K562 (cell line): Measurements from ENCODE around the gene BSPRY. TPM values are rescaled to one million over a fixed set of nuclear protein-coding genes. Genes with fewer than 3 reads are reported as not detected.

Source experiments
- ATAC-seq: fragments of 200-7000 bp; cut with Tn5 transposase; 3 replicates; pipeline ENCODE4 v1.9.1; 2020; ENCODE audit warnings: moderate library complexity
- BruUV-seq: library from RNA; stranded (reverse); fragments of 400-500 nt; replicated peaks from 2 replicates; lab custom pipeline; 2021; lab: Mats Ljungman, UMichigan
- CTCF ChIA-PET: fragments of 300-600 bp; formaldehyde crosslinking; extraction: SDS; loops from one replicate; lab custom pipeline; 2021; ENCODE audit warnings: low intra/inter-chr PET ratio; lab: Yijun Ruan, JAX
- POLR2A ChIA-PET: fragments of 300-600, 350-650 bp; sonication (Branson Sonifier 250); formaldehyde crosslinking; extraction: SDS; loops from one replicate; lab custom pipeline; 2021; ENCODE audit warnings: antibody characterized with exemption, inconsistent platforms; lab: Yijun Ruan, JAX
- DNase-seq, 4 experiments: peaks; one replicate each; pipeline versions ENCODE4 v3.0.0 to v3.0.0-alpha.2; 2011 to 2018; ENCODE audit warnings: low spot score in 3 of 4, mixed read lengths in 3 of 4; ENCODE audit errors: extremely low read depth in 1 of 4
- FAIRE-seq: peaks from 2 replicates; lab custom pipeline; 2011; peaks lifted over from hg19 to GRCh38; lab: Jason Lieb, UNC
- H2AFZ ChIP-seq: 2 replicates; pipeline ENCODE4 v1.6.0; 2011; ENCODE audit warnings: low read depth, low read length, control low read depth, inconsistent platforms
- H3K27ac ChIP-seq: fragments of 200-600 bp; 3 replicates; pipeline ENCODE4 v1.8.0; 2011; ENCODE audit warnings: low read depth, mild to moderate bottlenecking, control low read depth, inconsistent platforms, low read length, moderate library complexity, mixed read lengths; ENCODE audit errors: extremely low read depth
- H3K27me3 ChIP-seq, 2 experiments: fragments of 300-600 bp in 1 of 2; 2 replicates in 1 of 2; 3 replicates in 1 of 2; pipeline versions ENCODE4 v1.6.0 to v1.8.0; 2011; ENCODE audit warnings: inconsistent platforms in 2 of 2, low read length in 2 of 2, mild to moderate bottlenecking in 1 of 2, mixed read lengths in 1 of 2, moderate library complexity in 1 of 2; ENCODE audit not compliant: control insufficient read depth in 2 of 2, insufficient read depth in 2 of 2
- H3K36me3 ChIP-seq: fragments of 300-600 bp; 3 replicates; pipeline ENCODE4 v1.8.0; 2011; ENCODE audit warnings: mild to moderate bottlenecking, low read length, inconsistent platforms; ENCODE audit not compliant: control insufficient read depth, insufficient read depth
- H3K4me1 ChIP-seq, 2 experiments: fragments of 200-600 bp in 1 of 2; replicated peaks in 1 of 2; 2 replicates in 1 of 2; 3 replicates in 1 of 2; pipeline versions ENCODE4 v1.5.1 to v1.8.0; 2011; ENCODE audit warnings: inconsistent platforms in 2 of 2, low read length in 2 of 2, mild to moderate bottlenecking in 1 of 2, mixed read lengths in 1 of 2, moderate library complexity in 1 of 2; ENCODE audit not compliant: control insufficient read depth in 2 of 2, insufficient read depth in 2 of 2
- H3K4me2 ChIP-seq: 2 replicates; pipeline ENCODE4 v1.6.1; 2011; ENCODE audit warnings: low read length, control low read depth, inconsistent platforms, mixed read lengths; ENCODE audit not compliant: insufficient read depth
- H3K4me3 ChIP-seq: fragments of 200-600 bp; sonication (generic), shearing (Covaris generic); 2 replicates; pipeline ENCODE4 v1.5.1; 2016; ENCODE audit warnings: control low read depth, inconsistent platforms
- H3K79me2 ChIP-seq: fragments of 200-600 bp; 3 replicates; pipeline ENCODE4 v1.8.0; 2011; ENCODE audit warnings: low read length, inconsistent platforms; ENCODE audit not compliant: control insufficient read depth, insufficient read depth
- H3K9ac ChIP-seq, 2 experiments: 2 replicates each; pipeline versions ENCODE4 v1.6.0 to v1.6.1; 2011; ENCODE audit warnings: low read depth in 2 of 2, low read length in 2 of 2, control low read depth in 1 of 2, inconsistent platforms in 1 of 2, mild to moderate bottlenecking in 1 of 2, mixed read lengths in 1 of 2; ENCODE audit not compliant: insufficient read depth in 1 of 2
- H3K9me1 ChIP-seq: one replicate; pipeline ENCODE4 v1.6.0; 2011; ENCODE audit warnings: inconsistent platforms, mild to moderate bottlenecking, low read length, moderate library complexity; ENCODE audit not compliant: control insufficient read depth, insufficient read depth
- H3K9me3 ChIP-seq: replicated peaks from 2 replicates; pipeline ENCODE4 v1.5.1; 2011; ENCODE audit warnings: low read depth, low read length, inconsistent platforms; ENCODE audit not compliant: control insufficient read depth, insufficient read depth
- H4K20me1 ChIP-seq: replicated peaks from 2 replicates; pipeline ENCODE4 v1.6.1; 2011; ENCODE audit warnings: low read length, inconsistent platforms, mixed read lengths; ENCODE audit not compliant: control insufficient read depth, insufficient read depth
- ASH1L ChIP-seq: fragments of 450-650 bp; IDR thresholded peaks from 2 replicates; pipeline ENCODE4 v1.6.1; 2018; ENCODE audit warnings: borderline replicate concordance, mild to moderate bottlenecking, low read depth; ENCODE audit not compliant: partially characterized antibody
- CREM ChIP-seq: IDR thresholded peaks from 2 replicates; pipeline ENCODE4 v1.6.1; 2014; ENCODE audit warnings: antibody characterized with exemption, low read depth
- FIP1L1 ChIP-seq: fragments of 200-400 bp; formaldehyde crosslinking; IDR thresholded peaks from 2 replicates; pipeline ENCODE4 v1.6.1; 2018; ENCODE audit warnings: mild to moderate bottlenecking, low read depth, low read length; ENCODE audit not compliant: poor library complexity, severe bottlenecking
- HNRNPK ChIP-seq: fragments of 200-400 bp; formaldehyde crosslinking; IDR thresholded peaks from one replicate; pipeline ENCODE4 v1.6.1; 2018; ENCODE audit warnings: mild to moderate bottlenecking, low read depth, low read length; ENCODE audit not compliant: poor library complexity, severe bottlenecking
- KLF10 ChIP-seq: fragments of 250-450 bp; sonication (Bioruptor Pico); IDR thresholded peaks from 2 replicates; pipeline ENCODE4 v1.6.1; 2021; ENCODE audit warnings: matching md5 sums
- MYBL2 ChIP-seq, 2 experiments: fragments of 450-650 bp in 1 of 2; sonication (generic) in 1 of 2; formaldehyde crosslinking in 1 of 2; IDR thresholded peaks; 2 replicates each; pipeline versions ENCODE4 v1.6.1 to v1.8.1; 2017 to 2022; ENCODE audit warnings: borderline replicate concordance in 1 of 2, inconsistent platforms in 1 of 2, low read depth in 1 of 2, mild to moderate bottlenecking in 1 of 2, missing genetic modification reagents in 1 of 2, moderate library complexity in 1 of 2
- PCBP1 ChIP-seq: fragments of 200-400 bp; formaldehyde crosslinking; IDR thresholded peaks from 2 replicates; pipeline ENCODE4 v1.6.1; 2018; ENCODE audit warnings: mild to moderate bottlenecking, low read depth, low read length; ENCODE audit not compliant: poor library complexity, severe bottlenecking
- PCBP2 ChIP-seq: fragments of 200-400 bp; formaldehyde crosslinking; IDR thresholded peaks from 2 replicates; pipeline ENCODE4 v1.6.1; 2018; ENCODE audit warnings: low read length, low read depth, mild to moderate bottlenecking, moderate library complexity; ENCODE audit not compliant: poor library complexity, severe bottlenecking
- TRIM28 ChIP-seq: fragments of 450-650 bp; IDR thresholded peaks from 2 replicates; pipeline ENCODE4 v1.6.1; 2017
- ZBTB7A ChIP-seq: IDR thresholded peaks from 2 replicates; pipeline ENCODE4 v1.6.1; 2011; ENCODE audit warnings: low read depth, mild to moderate bottlenecking, low read length, moderate library complexity, borderline replicate concordance; ENCODE audit not compliant: control insufficient read depth
- ZNF316 ChIP-seq: fragments of 450-650 bp; IDR thresholded peaks from 2 replicates; pipeline ENCODE4 v1.6.1; 2016
- ZNF507 ChIP-seq: conservative IDR thresholded peaks from 2 replicates; pipeline ENCODE4 v1.6.1; 2017; ENCODE audit warnings: missing genetic modification characterization, missing compliant biosample characterization
- ZSCAN32 ChIP-seq: fragments of 450-650 bp; formaldehyde crosslinking; IDR thresholded peaks from 2 replicates; pipeline ENCODE4 v1.4.0; 2020; ENCODE audit warnings: mild to moderate bottlenecking, moderate library complexity
- WGBS: fragments of 100-300 bp; shearing (Covaris generic); methylation state at CpG from one replicate; pipeline ENCODE4 v1.1.6; 2016; ENCODE audit warnings: low coverage, mixed read lengths; ENCODE audit not compliant: insufficient coverage; ENCODE audit errors: missing lambda C conversion rate; 5-methylcytosine and 5-hydroxymethylcytosine counted together
- in situ Hi-C: fragments of 300-500 bp; cut with MboI; formaldehyde crosslinking; loops from 4 replicates; pipeline ENCODE4 v1.15.0; 2018; ENCODE audit warnings: inconsistent platforms, mixed read lengths
- intact Hi-C: fragments of 100-400 bp; cut with micrococcal nuclease; formaldehyde crosslinking; loops from 2 replicates; pipeline ENCODE4 v1.14.2; 2022
- polyA plus RNA-seq, 8 experiments: library from polyadenylated mRNA; depleted of rRNA in 4 of 8; stranded (reverse) in 5 of 8; unstranded in 3 of 8; fragments of >200 nt; fragmentation: Nextera tagmentation in 2 of 8; fragmentation: Illumina TruSeq in 1 of 8; extraction: Ambion mirVana in 2 of 8; extraction: Trizol in 1 of 8; gene quantifications; 2 replicates each; pipeline versions ENCODE4 v1.2.1 to v1.2.3, GENCODE V29; 2011 to 2014; ENCODE audit warnings: inconsistent platforms in 1 of 8, missing spikeins in 1 of 8
- total RNA-seq, 7 experiments: library from RNA; depleted of rRNA in 6 of 7; stranded (reverse); fragments of >200 nt in 6 of 7; fragmentation: Illumina TruSeq in 2 of 7; extraction: Trizol in 2 of 7; gene quantifications; 2 replicates each; pipeline versions ENCODE4 v1.2.1 to v1.2.3, GENCODE V29; 2011 to 2021; ENCODE audit warnings: low replicate concordance in 1 of 7
- TF ChIP-seq, protein P1 (sequence below), 3 experiments: fragments of 200-800 bp in 1 of 3; sonication (Bioruptor generic) in 1 of 3; sonication (generic) in 1 of 3; formaldehyde crosslinking in 1 of 3; IDR thresholded peaks; 2 replicates each; pipeline versions ENCODE4 v1.6.1 to v1.8.0; 2016 to 2022; ENCODE audit warnings: mild to moderate bottlenecking in 2 of 3, missing compliant biosample characterization in 2 of 3, missing genetic modification characterization in 2 of 3, missing genetic modification reagents in 1 of 3

The BSPRY gene
- total and polyA plus RNA-seq, 9 of the 15 experiments (the other 6 are each of a cell fraction or from before 2014, with no cell fraction given), result 0.07 to 0.67 (median 0.18) TPM

- CTCF ChIA-PET, result no interaction called here
- FAIRE-seq (no peak), DNase-seq (no peak), ATAC-seq (no peak)
- H3K9ac ChIP-seq, result no peak overlapping the region
- H4K20me1 ChIP-seq, result no peaks in the 10 kb centered on the region
- H3K4me3 ChIP-seq, result no peak overlapping the region
- peaks cover 4 to 7% of the 10 kb centered on the region in 2 experiments; a peak in 4 of 5 replicates for H3K4me1 ChIP-seq
- intact Hi-C loops (loop anchor here (10.0 kb wide), 1 partner anchor 348 kb away; no protein-coding TSS in a partner anchor), in situ Hi-C loops (loop anchor here (10.0 kb wide), 1 partner anchor 348 kb away; no protein-coding TSS in a partner anchor)
- H3K9me3 ChIP-seq, result no peaks in the 10 kb centered on the region
- H3K9me1 ChIP-seq, result no peaks in the 10 kb centered on the region
- no TSS peak for BruUV-seq
- peaks cover 8% of the 10 kb centered on the region in 2 experiments; a peak in 4 of 5 replicates for H3K27me3 ChIP-seq
- no peak overlapping the region for H3K27ac ChIP-seq
- peak; percentile 67 for TF ChIP-seq HNRNPK
- TF ChIP-seq ZNF316, result no peak
- no peak for TF ChIP-seq CREM
- TF ChIP-seq ZSCAN32 (CRISPR knock-in tag), result no peak
- peak; percentile 60 for TF ChIP-seq PCBP2
- TF ChIP-seq, protein P1, sequence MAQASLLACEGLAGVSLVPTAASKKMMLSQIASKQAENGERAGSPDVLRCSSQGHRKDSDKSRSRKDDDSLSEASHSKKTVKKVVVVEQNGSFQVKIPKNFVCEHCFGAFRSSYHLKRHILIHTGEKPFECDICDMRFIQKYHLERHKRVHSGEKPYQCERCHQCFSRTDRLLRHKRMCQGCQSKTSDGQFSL (CRISPR knock-in tag; IDR thresholded peaks at IDR 0.05), result no peak
- TF ChIP-seq, protein P1 (tag; IDR thresholded peaks at IDR 0.05), result no peak
- no peak for TF ChIP-seq ZNF507 (tag)
- TF ChIP-seq MYBL2 (IDR thresholded peaks at IDR 0.05; ENCODE audit: low read depth), result no peak
- no peak for TF ChIP-seq MYBL2 (CRISPR knock-in tag; IDR thresholded peaks at IDR 0.05; ENCODE audit: borderline replicate concordance)
- peak; percentile 34 for TF ChIP-seq PCBP1
- no peak for TF ChIP-seq FIP1L1
- TF ChIP-seq KLF10 (CRISPR knock-in tag), result no peak
- TF ChIP-seq TRIM28, result no peak
- no peak for TF ChIP-seq ZBTB7A
- no peak for TF ChIP-seq ASH1L
- TF ChIP-seq, all 486 proteins: peak for 3
- Histone ChIP-seq H3K79me2 (no peaks in the 10 kb centered on the region), H3K4me2 (no peak overlapping the region), H2AFZ (no peak overlapping the region), H3K36me3 (no peaks in the 10 kb centered on the region)
- POLR2A ChIA-PET, result no interaction called here
- WGBS, result 0% methylated on average over 1 of the region's 1 CpG
Observed at GRCh38 chr9:113306566-113306965, 42.8 kb upstream of the BSPRY start.
